Measurements from ENCODE around the gene ZFHX2. TPM values are rescaled to one million over a fixed set of nuclear protein-coding genes. Genes with fewer than 3 reads are reported as not detected.

ZFHX2 gene
- total and polyA plus RNA-seq, 2 of the 13 experiments (the other 11 are each of a cell fraction or from before 2014, with no cell fraction given), result 0.17 to 0.44 TPM

DNA sequence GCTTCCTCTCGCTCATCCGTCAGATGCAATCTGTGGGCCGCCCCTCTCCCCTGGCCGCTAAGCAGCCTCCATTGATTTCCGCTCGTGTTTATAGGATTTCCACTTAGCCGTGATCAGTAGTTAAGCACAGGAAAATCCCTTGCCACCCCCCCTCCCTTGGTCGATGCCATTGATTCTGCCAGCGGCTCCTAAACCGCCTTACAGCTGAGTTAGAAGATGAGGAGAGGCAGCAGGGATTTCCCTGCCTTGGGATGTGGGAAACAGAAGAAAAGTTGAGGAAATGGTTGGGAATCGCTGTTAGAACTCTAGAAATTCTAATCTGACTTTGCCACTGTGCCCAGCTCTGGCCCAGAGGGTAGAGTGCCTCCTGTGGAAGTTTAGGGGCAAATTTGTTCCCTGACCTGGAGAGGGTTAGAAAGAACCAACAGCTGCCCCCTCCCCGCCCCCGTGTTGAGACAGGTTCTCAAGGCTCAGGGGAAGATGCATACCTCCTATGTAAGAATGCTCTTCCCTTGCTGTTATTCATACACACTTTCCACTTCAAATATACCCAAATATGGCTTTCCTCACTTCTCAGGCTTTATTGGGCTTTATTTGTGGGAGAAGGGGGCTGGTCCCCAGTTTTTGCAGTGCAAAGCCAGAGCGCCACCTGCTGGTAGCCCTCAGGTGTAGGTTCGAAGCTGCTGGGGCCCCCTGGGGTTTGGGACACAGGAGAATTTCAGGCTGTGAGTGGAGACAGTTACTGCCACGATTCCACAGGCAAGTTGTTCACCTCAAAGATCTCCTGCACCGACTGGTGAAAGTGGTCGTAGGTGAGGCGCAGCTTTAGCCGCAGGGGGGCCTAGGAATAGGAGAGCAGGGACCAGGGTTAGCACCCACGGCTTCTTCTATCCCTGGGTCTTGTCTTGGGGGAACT is 7.7 kb upstream of the ZFHX2 start (continued):
- TF ChIP-seq ZNF280B (CRISPR knock-in tag; IDR thresholded peaks at IDR 0.05; ENCODE audit: borderline replicate concordance) (peak; percentile 85; the same call in 1 of the 2 replicates), ZNF788 (CRISPR knock-in tag; IDR thresholded peaks at IDR 0.05; ENCODE audit: borderline replicate concordance) (peak; percentile 72), HMGA1 (CRISPR knock-in tag; conservative IDR thresholded peaks at IDR 0.05) (no peak), NFAT5 (CRISPR knock-in tag; IDR thresholded peaks at IDR 0.05) (0 out of 2 replicates have a peak, but pooled peaks have one; percentile 37), ZNF672 (CRISPR knock-in tag; IDR thresholded peaks at IDR 0.05) (no peak), SOX13 (IDR thresholded peaks at IDR 0.05) (no peak), SOX13 (CRISPR knock-in tag; conservative IDR thresholded peaks at IDR 0.05 in 1 of 2, IDR thresholded peaks at IDR 0.05 in 1 of 2) (no peak), KDM2A (CRISPR knock-in tag; IDR thresholded peaks at IDR 0.05; ENCODE audit: borderline replicate concordance, low read depth) (peak; percentile 61; the same call in 1 of the 2 replicates), ZSCAN22 (CRISPR knock-in tag; IDR thresholded peaks at IDR 0.05) (no peak), IKZF5 (CRISPR knock-in tag; IDR thresholded peaks at IDR 0.05) (peak; percentile 60; the same call in 1 of the 2 replicates), ERF (CRISPR knock-in tag; IDR thresholded peaks at IDR 0.05) (peak; percentile 58; the same call in 1 of the 2 replicates), ZNF549 (CRISPR knock-in tag; IDR thresholded peaks at IDR 0.05) (no peak), CREBL2 (CRISPR knock-in tag; IDR thresholded peaks at IDR 0.05; ENCODE audit: borderline replicate concordance) (0 out of 2 replicates have a peak, but pooled peaks have one; percentile 35), ZNF30 (CRISPR knock-in tag; IDR thresholded peaks at IDR 0.05) (0 out of 2 replicates have a peak, but pooled peaks have one; percentile 38), FIP1L1 (IDR thresholded peaks at IDR 0.05; ENCODE audit: borderline replicate concordance, insufficient read depth, low read depth, low read length) (no peak), HNRNPK (IDR thresholded peaks at IDR 0.05; ENCODE audit: low read depth, low read length, poor library complexity, severe bottlenecking) (no peak), ZNF3 (CRISPR knock-in tag; IDR thresholded peaks at IDR 0.05) (no peak)
- TF ChIP-seq, protein P1, sequence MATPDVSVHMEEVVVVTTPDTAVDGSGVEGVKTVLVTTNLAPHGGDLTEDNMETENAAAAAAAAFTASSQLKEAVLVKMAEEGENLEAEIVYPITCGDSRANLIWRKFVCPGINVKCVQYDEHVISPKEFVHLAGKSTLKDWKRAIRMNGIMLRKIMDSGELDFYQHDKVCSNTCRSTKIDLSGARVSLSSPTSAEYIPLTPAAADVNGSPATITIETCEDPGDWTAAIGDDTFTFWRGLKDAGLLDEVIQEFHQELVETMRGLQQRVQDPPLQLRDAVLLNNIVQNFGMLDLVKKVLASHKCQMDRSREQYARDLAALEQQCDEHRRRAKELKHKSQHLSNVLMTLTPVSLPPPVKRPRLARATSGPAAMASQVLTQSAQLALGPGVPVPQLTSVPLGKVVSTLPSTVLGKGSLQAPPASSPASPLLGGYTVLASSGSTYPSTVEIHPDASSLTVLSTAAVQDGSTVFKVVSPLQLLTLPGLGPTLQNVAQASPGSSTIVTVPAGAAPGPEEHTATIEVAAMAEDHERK (CRISPR knock-in tag; IDR thresholded peaks at IDR 0.05; ENCODE audit: low read depth), result no peak

Data from HepG2 (cell line).